ENCODE measurements around the gene IL16. TPM values are rescaled to one million over a fixed set of nuclear protein-coding genes. Genes with fewer than 3 reads are reported as not detected.

Gene IL16
- total and polyA plus RNA-seq, 7 experiments from 2014 or later, result 125 to 547 (median 319) TPM

- ATAC-seq (no peak), DNase-seq (no peak)
- Mint-ChIP-seq H3K36me3 (no peaks in the 10 kb centered on the region), H3K4me1 (peaks cover 0 to 9% (median 8%) of the 10 kb centered on the region in 7 donors), H3K9me3 (no peaks in the 10 kb centered on the region), H3K27ac (no peak overlapping the region), H3K27me3 (peaks cover 15 to 43% (median 24%) of the 10 kb centered on the region in 5 donors), H3K4me3 (no peak overlapping the region)
- Histone ChIP-seq H3K4me3 (ENCODE audit: low read length) (no peak overlapping the region), H3K27ac (ENCODE audit: low read depth, low read length) (no peak overlapping the region), H3K9me3 (ENCODE audit: control insufficient read depth in 2 of 3, low read length in 3 of 3) (no peaks in the 10 kb centered on the region), H3K27me3 (ENCODE audit: control insufficient read depth in 2 of 2, insufficient read depth in 2 of 2, low read length in 2 of 2) (no peaks in the 10 kb centered on the region), H3K4me1 (ENCODE audit: control insufficient read depth in 2 of 2, insufficient read depth in 2 of 2, low read length in 2 of 2) (no peaks in the 10 kb centered on the region), H3K36me3 (ENCODE audit: control insufficient read depth in 2 of 3, insufficient read depth in 3 of 3, low read length in 3 of 3) (no peaks in the 10 kb centered on the region)
- CTCF ChIA-PET, result no interaction called here
- intact Hi-C loops (cut with micrococcal nuclease), result no loop called here
- POLR2A ChIA-PET, result no interaction called here
Observed at GRCh38 chr15:81188354-81188753, 8.3 kb upstream of the IL16 start.

- no peak overlapping the region for H3K4me3 ChIP-seq (ENCODE audit: low read length)
- intact Hi-C loops (cut with micrococcal nuclease), result no loop called here
- DNase-seq (no peak), ATAC-seq (no peak)
- H3K9me3 ChIP-seq (ENCODE audit: control insufficient read depth in 2 of 3, low read length in 3 of 3), result no peaks in the 10 kb centered on the region
- no peaks in the 10 kb centered on the region for H3K4me1 ChIP-seq (ENCODE audit: control insufficient read depth in 2 of 2, insufficient read depth in 2 of 2, low read length in 2 of 2)
- H3K9me3 Mint-ChIP-seq, result no peaks in the 10 kb centered on the region
- POLR2A ChIA-PET, result no interaction called here
- H3K4me3 Mint-ChIP-seq, result no peak overlapping the region
- H3K36me3 ChIP-seq (ENCODE audit: control insufficient read depth in 2 of 3, insufficient read depth in 3 of 3, low read length in 3 of 3), result no peaks in the 10 kb centered on the region
- H3K27ac Mint-ChIP-seq, result no peak overlapping the region
- peaks cover 9 to 35% (median 13%) of the 10 kb centered on the region in 5 donors for H3K27me3 Mint-ChIP-seq
- CTCF ChIA-PET, result no interaction called here
- H3K27ac ChIP-seq (ENCODE audit: low read depth, low read length), result no peak overlapping the region
- no peaks in the 10 kb centered on the region for H3K36me3 Mint-ChIP-seq
- no peaks in the 10 kb centered on the region for H3K27me3 ChIP-seq (ENCODE audit: control insufficient read depth in 2 of 2, insufficient read depth in 2 of 2, low read length in 2 of 2)
- H3K4me1 Mint-ChIP-seq, result peaks cover 0 to 2% (median 0%) of the 10 kb centered on the region in 7 donors
Observed at GRCh38 chr15:81189583-81190283, 6.9 kb upstream of the IL16 start.

- ATAC-seq (no peak), DNase-seq (no peak)
- Histone ChIP-seq H3K27ac (ENCODE audit: low read depth, low read length) (no peak overlapping the region), H3K36me3 (ENCODE audit: control insufficient read depth in 2 of 3, insufficient read depth in 3 of 3, low read length in 3 of 3) (no peaks in the 10 kb centered on the region), H3K4me3 (ENCODE audit: low read length) (no peak overlapping the region), H3K27me3 (ENCODE audit: control insufficient read depth in 2 of 2, insufficient read depth in 2 of 2, low read length in 2 of 2) (no peaks in the 10 kb centered on the region), H3K9me3 (ENCODE audit: control insufficient read depth in 2 of 3, low read length in 3 of 3) (no peaks in the 10 kb centered on the region), H3K4me1 (ENCODE audit: control insufficient read depth in 2 of 2, insufficient read depth in 2 of 2, low read length in 2 of 2) (no peaks in the 10 kb centered on the region)
- POLR2A ChIA-PET, result no interaction called here
- Mint-ChIP-seq H3K9me3 (no peaks in the 10 kb centered on the region), H3K4me3 (no peak overlapping the region), H3K27ac (no peak overlapping the region), H3K27me3 (peaks cover 4 to 27% (median 7%) of the 10 kb centered on the region in 5 donors), H3K4me1 (peaks cover 0 to 4% (median 0%) of the 10 kb centered on the region in 7 donors), H3K36me3 (no peaks in the 10 kb centered on the region)
- intact Hi-C loops (cut with micrococcal nuclease), result no loop called here
- CTCF ChIA-PET, result interaction anchor here (0.7 kb wide), 1 partner anchor 75 kb away, joined by 4 read pairs; no protein-coding TSS in a partner anchor
Observed at GRCh38 chr15:81190922-81191507, 5.7 kb upstream of the IL16 start.

GRCh38 chr15:81191701-81192100, 5.0 kb upstream of the IL16 start:
- intact Hi-C loops (cut with micrococcal nuclease), result no loop called here
- Mint-ChIP-seq H3K36me3 (no peaks in the 10 kb centered on the region), H3K27me3 (peaks cover 5 to 27% (median 7%) of the 10 kb centered on the region in 5 donors), H3K27ac (no peak overlapping the region), H3K4me1 (peaks cover 0 to 4% (median 0%) of the 10 kb centered on the region in 7 donors), H3K4me3 (no peak overlapping the region), H3K9me3 (no peaks in the 10 kb centered on the region)
- Histone ChIP-seq H3K27me3 (ENCODE audit: control insufficient read depth in 2 of 2, insufficient read depth in 2 of 2, low read length in 2 of 2) (no peaks in the 10 kb centered on the region), H3K27ac (ENCODE audit: low read depth, low read length) (no peak overlapping the region), H3K4me1 (ENCODE audit: control insufficient read depth in 2 of 2, insufficient read depth in 2 of 2, low read length in 2 of 2) (no peaks in the 10 kb centered on the region), H3K9me3 (ENCODE audit: control insufficient read depth in 2 of 3, low read length in 3 of 3) (no peaks in the 10 kb centered on the region), H3K36me3 (ENCODE audit: control insufficient read depth in 2 of 3, insufficient read depth in 3 of 3, low read length in 3 of 3) (no peaks in the 10 kb centered on the region), H3K4me3 (ENCODE audit: low read length) (no peak overlapping the region)
- ATAC-seq (no peak), DNase-seq (no peak)
- CTCF ChIA-PET, result no interaction called here
- POLR2A ChIA-PET, result no interaction called here

- no peak overlapping the region for H3K4me3 ChIP-seq (ENCODE audit: low read length)
- no peak overlapping the region for H3K27ac ChIP-seq (ENCODE audit: low read depth, low read length)
- H3K9me3 ChIP-seq (ENCODE audit: control insufficient read depth in 2 of 3, low read length in 3 of 3), result no peaks in the 10 kb centered on the region
- H3K27me3 ChIP-seq (ENCODE audit: control insufficient read depth in 2 of 2, insufficient read depth in 2 of 2, low read length in 2 of 2), result no peaks in the 10 kb centered on the region
- Mint-ChIP-seq H3K9me3 (no peaks in the 10 kb centered on the region), H3K27me3 (peaks cover 7 to 24% (median 11%) of the 10 kb centered on the region in 5 donors), H3K36me3 (no peaks in the 10 kb centered on the region), H3K4me3 (no peak overlapping the region), H3K4me1 (peaks cover 0 to 4% (median 0%) of the 10 kb centered on the region in 7 donors), H3K27ac (no peak overlapping the region)
- DNase-seq, result no peak
- no peak for ATAC-seq
- H3K36me3 ChIP-seq (ENCODE audit: control insufficient read depth in 2 of 3, insufficient read depth in 3 of 3, low read length in 3 of 3), result no peaks in the 10 kb centered on the region
- POLR2A ChIA-PET, result no interaction called here
- intact Hi-C loops (cut with micrococcal nuclease), result no loop called here
- CTCF ChIA-PET, result interaction anchor here (0.6 kb wide), 1 partner anchor 234 kb away, joined by 3 read pairs; no protein-coding TSS in a partner anchor
- no peaks in the 10 kb centered on the region for H3K4me1 ChIP-seq (ENCODE audit: control insufficient read depth in 2 of 2, insufficient read depth in 2 of 2, low read length in 2 of 2)
Observed at GRCh38 chr15:81194723-81195122, 2.0 kb upstream of the IL16 start.

- no peaks in the 10 kb centered on the region for H3K9me3 Mint-ChIP-seq
- peaks cover 7 to 24% (median 11%) of the 10 kb centered on the region in 5 donors for H3K27me3 Mint-ChIP-seq
- ATAC-seq (no peak), DNase-seq (no peak)
- no peaks in the 10 kb centered on the region for H3K36me3 Mint-ChIP-seq
- Histone ChIP-seq H3K4me1 (ENCODE audit: control insufficient read depth in 2 of 2, insufficient read depth in 2 of 2, low read length in 2 of 2) (no peaks in the 10 kb centered on the region), H3K27ac (ENCODE audit: low read depth, low read length) (no peak overlapping the region), H3K27me3 (ENCODE audit: control insufficient read depth in 2 of 2, insufficient read depth in 2 of 2, low read length in 2 of 2) (no peaks in the 10 kb centered on the region), H3K36me3 (ENCODE audit: control insufficient read depth in 2 of 3, insufficient read depth in 3 of 3, low read length in 3 of 3) (no peaks in the 10 kb centered on the region), H3K9me3 (ENCODE audit: control insufficient read depth in 2 of 3, low read length in 3 of 3) (no peaks in the 10 kb centered on the region), H3K4me3 (ENCODE audit: low read length) (no peak overlapping the region)
- intact Hi-C loops (cut with micrococcal nuclease), result no loop called here
- H3K4me3 Mint-ChIP-seq, result no peak overlapping the region
- H3K27ac Mint-ChIP-seq, result no peak overlapping the region
- H3K4me1 Mint-ChIP-seq, result peaks cover 0 to 4% (median 0%) of the 10 kb centered on the region in 7 donors
- ChIA-PET POLR2A (no interaction called here), CTCF (interaction anchor here (0.6 kb wide), 1 partner anchor 235 kb away, joined by 3 read pairs; no protein-coding TSS in a partner anchor)
Observed at GRCh38 chr15:81195339-81195864, 1.3 kb upstream of the IL16 start.
